Suprapubic skin (tissue), 4 donors: ENCODE measurements around the gene HOTAIR. TPM values are rescaled to one million over a fixed set of nuclear protein-coding genes. Genes with fewer than 3 reads are reported as not detected.

Source experiments
- DNase-seq, 2 donors: peaks; one replicate each; pipeline ENCODE4 v3.0.0-alpha.2; 2019; ENCODE audit warnings: low spot score in 2 of 2
- H3K27ac ChIP-seq: fragments of 200-600 bp; sonication (generic); one replicate; pipeline ENCODE4 v1.5.1; 2019
- H3K27me3 ChIP-seq: fragments of 200-600 bp; sonication (generic); one replicate; pipeline ENCODE4 v1.5.1; 2019
- H3K36me3 ChIP-seq: fragments of 200-600 bp; sonication (generic); one replicate; pipeline ENCODE4 v1.5.1; 2019
- H3K4me1 ChIP-seq: fragments of 200-600 bp; sonication (generic); one replicate; pipeline ENCODE4 v1.5.1; 2019
- H3K4me3 ChIP-seq: fragments of 200-600 bp; sonication (generic); one replicate; pipeline ENCODE4 v1.5.1; 2019; ENCODE audit warnings: mild to moderate bottlenecking
- H3K9me3 ChIP-seq: fragments of 200-600 bp; sonication (generic); one replicate; pipeline ENCODE4 v1.5.1; 2019
- EP300 ChIP-seq: sonication (generic); formaldehyde crosslinking; IDR thresholded peaks from one replicate; pipeline ENCODE4 v1.6.1; 2017; ENCODE audit warnings: antibody characterized with exemption
- POLR2A ChIP-seq, 2 donors: fragments of 450-650 bp; IDR thresholded peaks; one replicate each; pipeline ENCODE4 v1.6.1; 2017; ENCODE audit warnings: antibody characterized with exemption in 2 of 2, mild to moderate bottlenecking in 2 of 2, moderate library complexity in 2 of 2
- POLR2AphosphoS5 ChIP-seq, 3 donors: sonication (generic); formaldehyde crosslinking; IDR thresholded peaks; one replicate each; pipeline ENCODE4 v1.6.1; 2017; ENCODE audit warnings: antibody characterized with exemption in 3 of 3
- WGBS: methylation state at CpG from one replicate; pipeline ENCODE4 v1.1.5; 2018; 5-methylcytosine and 5-hydroxymethylcytosine counted together
- total RNA-seq, 4 donors: library from RNA; depleted of rRNA; stranded (reverse); fragments of >200 nt; gene quantifications; one replicate each; pipeline ENCODE4 v1.1.0, GENCODE V29; 2016
- TF ChIP-seq, protein P1 (sequence below), 2 donors: fragments of 200-600 bp in 1 of 2; fragments of 450-650 bp in 1 of 2; sonication (generic) in 1 of 2; IDR thresholded peaks; one replicate each; pipeline ENCODE4 v1.5.1; 2016 to 2019; ENCODE audit warnings: antibody characterized with exemption in 2 of 2, mild to moderate bottlenecking in 1 of 2, moderate library complexity in 1 of 2

The HOTAIR gene
- total RNA-seq, 4 donors from 2014 or later, result 1.4 to 15.7 (median 10.7) TPM

GRCh38 chr12:53927220-53928029, 47.3 kb downstream of the HOTAIR start:
- peaks cover 10% of the 10 kb centered on the region for H3K4me1 ChIP-seq
- DNase-seq, result no peak
- H3K4me3 ChIP-seq, result peak overlapping the region; percentile 10
- peaks cover 94% of the 10 kb centered on the region for H3K27me3 ChIP-seq
- H3K27ac ChIP-seq, result no peak overlapping the region
- H3K36me3 ChIP-seq, result no peaks in the 10 kb centered on the region
- WGBS, result 33% methylated on average over 27 of the region's 45 CpGs
- no peaks in the 10 kb centered on the region for H3K9me3 ChIP-seq
- TF ChIP-seq, protein P1, sequence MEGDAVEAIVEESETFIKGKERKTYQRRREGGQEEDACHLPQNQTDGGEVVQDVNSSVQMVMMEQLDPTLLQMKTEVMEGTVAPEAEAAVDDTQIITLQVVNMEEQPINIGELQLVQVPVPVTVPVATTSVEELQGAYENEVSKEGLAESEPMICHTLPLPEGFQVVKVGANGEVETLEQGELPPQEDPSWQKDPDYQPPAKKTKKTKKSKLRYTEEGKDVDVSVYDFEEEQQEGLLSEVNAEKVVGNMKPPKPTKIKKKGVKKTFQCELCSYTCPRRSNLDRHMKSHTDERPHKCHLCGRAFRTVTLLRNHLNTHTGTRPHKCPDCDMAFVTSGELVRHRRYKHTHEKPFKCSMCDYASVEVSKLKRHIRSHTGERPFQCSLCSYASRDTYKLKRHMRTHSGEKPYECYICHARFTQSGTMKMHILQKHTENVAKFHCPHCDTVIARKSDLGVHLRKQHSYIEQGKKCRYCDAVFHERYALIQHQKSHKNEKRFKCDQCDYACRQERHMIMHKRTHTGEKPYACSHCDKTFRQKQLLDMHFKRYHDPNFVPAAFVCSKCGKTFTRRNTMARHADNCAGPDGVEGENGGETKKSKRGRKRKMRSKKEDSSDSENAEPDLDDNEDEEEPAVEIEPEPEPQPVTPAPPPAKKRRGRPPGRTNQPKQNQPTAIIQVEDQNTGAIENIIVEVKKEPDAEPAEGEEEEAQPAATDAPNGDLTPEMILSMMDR (IDR thresholded peaks at IDR 0.05), result no peak
- TF ChIP-seq POLR2AphosphoS5 (IDR thresholded peaks at IDR 0.05) (no peak), POLR2A (IDR thresholded peaks at IDR 0.05) (no peak), EP300 (no peak)

DNA sequence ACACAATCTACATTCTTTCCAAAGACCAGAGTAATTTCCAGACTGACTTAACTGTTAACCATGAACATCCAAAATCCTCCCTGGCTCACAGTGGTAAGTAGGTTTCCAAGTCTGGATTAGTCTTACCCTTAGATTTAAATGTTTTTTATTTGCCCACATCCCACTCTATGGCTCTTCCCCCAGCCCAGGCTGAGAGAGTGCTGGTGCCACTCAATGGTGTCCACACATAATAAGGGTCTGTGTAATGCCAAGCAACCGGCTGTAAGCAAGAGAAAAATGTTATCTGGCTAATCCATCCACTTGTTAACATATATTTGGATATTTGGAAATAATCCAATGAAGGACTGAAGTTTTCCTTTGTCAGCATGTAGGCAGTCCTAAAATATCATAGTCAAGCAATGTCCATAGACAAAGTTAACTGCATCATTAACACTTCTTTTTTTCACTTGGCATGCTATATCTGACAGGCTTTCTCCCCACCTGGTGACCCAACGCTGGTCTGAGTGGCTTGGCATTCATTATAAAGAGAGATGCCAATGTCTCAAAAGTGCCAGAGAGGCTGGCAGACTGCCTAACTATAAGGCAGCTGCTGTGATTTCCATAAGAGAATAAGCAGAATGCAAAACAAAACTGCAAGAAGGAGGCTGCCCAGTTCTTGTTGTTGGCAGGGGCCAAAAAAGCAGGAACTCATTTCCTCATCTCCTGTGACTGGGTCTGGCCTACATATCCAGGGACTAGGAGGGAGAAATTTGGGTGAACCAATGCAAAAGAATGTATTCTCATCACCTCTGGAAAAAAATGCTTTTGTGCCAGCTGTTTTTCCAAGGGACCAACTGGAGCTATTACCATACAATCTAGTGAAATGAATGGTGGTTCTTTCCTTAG, 50.0 kb downstream of the HOTAIR start:
- peaks cover 10% of the 10 kb centered on the region for H3K4me1 ChIP-seq
- no peaks in the 10 kb centered on the region for H3K36me3 ChIP-seq
- 37% methylated on average over 2 of the region's 2 CpGs for WGBS
- no peak for DNase-seq
- H3K27me3 ChIP-seq, result peaks cover 85% of the 10 kb centered on the region
- H3K27ac ChIP-seq, result no peak overlapping the region
- TF ChIP-seq POLR2A (IDR thresholded peaks at IDR 0.05) (no peak), EP300 (no peak), POLR2AphosphoS5 (IDR thresholded peaks at IDR 0.05) (no peak)
- TF ChIP-seq, protein P1 (IDR thresholded peaks at IDR 0.05), result no peak
- H3K4me3 ChIP-seq, result no peak overlapping the region
- no peaks in the 10 kb centered on the region for H3K9me3 ChIP-seq

GRCh38 chr12:53916788-53917655, 57.7 kb downstream of the HOTAIR start:
- 75% methylated on average over 5 of the region's 5 CpGs for WGBS
- H3K27me3 ChIP-seq, result peaks cover 69% of the 10 kb centered on the region

More at GRCh38 chr12:53916788-53917655, 57.7 kb downstream of the HOTAIR start:
- no peak for DNase-seq
- TF ChIP-seq POLR2AphosphoS5 (IDR thresholded peaks at IDR 0.05), result no peak
- TF ChIP-seq EP300, result no peak
- TF ChIP-seq, protein P1 (IDR thresholded peaks at IDR 0.05), result no peak
- TF ChIP-seq POLR2A (IDR thresholded peaks at IDR 0.05), result no peak
- Histone ChIP-seq H3K9me3 (no peaks in the 10 kb centered on the region), H3K4me3 (no peak overlapping the region), H3K27ac (no peak overlapping the region), H3K36me3 (no peaks in the 10 kb centered on the region), H3K4me1 (no peaks in the 10 kb centered on the region)

Other genes starting within 250 kb of the HOTAIR start
- 100 to 1,000 TPM; 287 to 729 (median 317) TPM for gene CALCOCO1, start 247.5 kb downstream of the HOTAIR start, total RNA-seq
- not detected for gene CISTR, start 223.0 kb downstream of the HOTAIR start, total RNA-seq
- gene HOXC13, start 36.1 kb downstream of the HOTAIR start, total RNA-seq, result 10 to 100 TPM in 2 of 4 donors, 1 to 10 TPM in 2; 5.3 to 16.7 (median 10.2) TPM
- 1 to 10 TPM; 3.7 to 6.8 (median 4.7) TPM for gene HOXC12, start 20.1 kb downstream of the HOTAIR start, total RNA-seq
- gene HOXC11, start 1.8 kb downstream of the HOTAIR start, total RNA-seq, result 1 to 10 TPM; 3.1 to 3.7 (median 3.5) TPM
- 10 to 100 TPM in 3 of 4 donors, 1 to 10 TPM in 1; 8.8 to 24.7 (median 13.3) TPM for gene HOXC10, start 10.2 kb upstream of the HOTAIR start, total RNA-seq
- gene HOXC9, start 25.2 kb upstream of the HOTAIR start, total RNA-seq, result 10 to 100 TPM in 1 of 4 donors, 1 to 10 TPM in 3; 4.9 to 12.2 (median 6.1) TPM
- gene HOXC8, start 34.0 kb upstream of the HOTAIR start, total RNA-seq, result 1 to 10 TPM in 3 of 4 donors, under 1 TPM in 1; 0.23 to 8.4 (median 1.6) TPM
- gene HOXC6, start 53.5 kb upstream of the HOTAIR start, total RNA-seq, result 1 to 10 TPM in 3 of 4 donors, under 1 TPM in 1; 0.98 to 6.2 (median 2.4) TPM
- gene HOXC5, start 58.1 kb upstream of the HOTAIR start, total RNA-seq, result 1 to 10 TPM in 1 of 4 donors, under 1 TPM in 2, not detected in 1; 0.26 to 3.5 (median 0.49) TPM
- 1 to 10 TPM; 1.4 to 4.7 (median 1.9) TPM for gene HOXC4, start 78.9 kb upstream of the HOTAIR start, total RNA-seq
- 10 to 100 TPM; 40.6 to 56.4 (median 52.6) TPM for gene SMUG1, start 214.0 kb upstream of the HOTAIR start, total RNA-seq